Right lobe of liver (tissue), 4 donors: Measurements from ENCODE around the gene COA8.

Source experiments
- CTCF ChIP-seq, 4 donors: fragments of 200-600 bp in 3 of 4; fragments of 450-650 bp in 1 of 4; IDR thresholded peaks; one replicate each; pipeline versions ENCODE4 v1.5.1 to v1.8.0; 2016 to 2022; ENCODE audit warnings: antibody characterized with exemption in 4 of 4, mild to moderate bottlenecking in 2 of 4
- POLR2A ChIP-seq: fragments of 450-650 bp; IDR thresholded peaks from one replicate; pipeline ENCODE4 v1.6.1; 2017; ENCODE audit warnings: antibody characterized with exemption, mild to moderate bottlenecking
- donor health status: DM: no; HTN: no; CAD: no.
- donor health status: DM: no; HTN: no; CAD: no.
- donor health status: DM: no; HTN: yes; CAD: no.

DNA sequence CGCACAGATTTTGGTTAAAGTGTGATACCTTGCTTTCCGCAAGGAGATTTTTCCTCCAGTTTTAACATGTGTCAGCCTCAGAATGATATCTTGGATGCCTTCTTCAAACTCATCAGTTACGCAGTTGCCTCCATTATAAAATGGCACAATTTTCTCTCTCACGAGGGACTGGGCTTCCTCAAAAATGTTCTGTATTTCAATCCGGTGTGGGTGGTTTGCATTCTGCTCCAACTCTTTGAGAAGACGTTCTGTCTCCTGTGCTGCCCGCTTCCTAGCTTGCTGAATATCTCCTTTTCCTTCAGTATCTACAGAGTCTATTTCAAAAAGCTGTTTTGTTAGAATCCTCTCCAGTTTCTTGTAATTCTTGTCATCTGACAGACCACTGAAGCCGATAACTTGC, 2.1 kb upstream of the COA8 start:
- TF ChIP-seq CTCF (IDR thresholded peaks at IDR 0.05) (no peak), POLR2A (no peak)
